PC-3 (cell line): Measurements from ENCODE around the gene SOX10. TPM values are rescaled to one million over a fixed set of nuclear protein-coding genes. Genes with fewer than 3 reads are reported as not detected.

ENCODE experiments used
- ATAC-seq: fragments of 200-7000 bp; cut with Tn5 transposase; 2 replicates; pipeline ENCODE4 v1.9.1; 2020; ENCODE audit warnings: mild to moderate bottlenecking, moderate library complexity
- BruUV-seq: library from RNA; stranded (reverse); fragments of 400-500 nt; replicated peaks from 2 replicates; lab custom pipeline; 2021; lab: Mats Ljungman, UMichigan
- CTCF ChIA-PET: fragments of 300-600 bp; sonication (Branson Sonifier 250); formaldehyde crosslinking; loops from one replicate; lab custom pipeline; 2022; ENCODE audit warnings: antibody characterized with exemption; lab: Charles Lee
- POLR2A ChIA-PET: fragments of 300-600 bp; sonication (Branson Sonifier 250); formaldehyde crosslinking; loops from one replicate; lab custom pipeline; 2022; ENCODE audit warnings: antibody characterized with exemption; ENCODE audit not compliant: unreplicated experiment; lab: Charles Lee
- DNase-seq: peaks from one replicate; pipeline ENCODE4 v3.0.0-alpha.2; 2015
- H2AFZ ChIP-seq: fragments of 300-600 bp; sonication (generic); 2 replicates; pipeline ENCODE4 v1.6.0; 2016; ENCODE audit warnings: antibody characterized with exemption, low read length
- H3F3A ChIP-seq: fragments of 300-600 bp; sonication (generic); one replicate; pipeline ENCODE4 v1.6.0; 2017; ENCODE audit warnings: antibody characterized with exemption, low read length, control low read depth, mild to moderate bottlenecking; ENCODE audit not compliant: unreplicated experiment
- H3K27ac ChIP-seq: fragments of 300-600 bp; sonication (generic); 2 replicates; pipeline ENCODE4 v1.5.1; 2016; ENCODE audit warnings: mild to moderate bottlenecking, low read length
- H3K27me3 ChIP-seq: fragments of 300-600 bp; sonication (generic); 2 replicates; pipeline ENCODE4 v1.6.1; 2016; ENCODE audit warnings: low read length, mixed read lengths
- H3K36me3 ChIP-seq: fragments of 300-600 bp; sonication (generic); 2 replicates; pipeline ENCODE4 v1.6.1; 2016; ENCODE audit warnings: low read depth, mixed run types, low read length, mixed read lengths
- H3K4me1 ChIP-seq: fragments of 300-600 bp; sonication (generic); 2 replicates; pipeline ENCODE4 v1.5.1; 2016; ENCODE audit warnings: low read length; ENCODE audit not compliant: insufficient read depth
- H3K4me2 ChIP-seq: fragments of 300-600 bp; sonication (generic); 2 replicates; pipeline ENCODE4 v1.6.0; 2016; ENCODE audit warnings: low read length
- H3K4me3 ChIP-seq: fragments of 300-600 bp; sonication (generic); 2 replicates; pipeline ENCODE4 v1.5.1; 2016; ENCODE audit warnings: mild to moderate bottlenecking, low read length, mixed read lengths
- H3K79me2 ChIP-seq: fragments of 300-600 bp; sonication (generic); 2 replicates; pipeline ENCODE4 v1.6.1; 2017; ENCODE audit warnings: low read length, mixed read lengths
- H3K9ac ChIP-seq: fragments of 300-600 bp; sonication (generic); 2 replicates; pipeline ENCODE4 v1.6.0; 2016; ENCODE audit warnings: mild to moderate bottlenecking, low read length
- H3K9me2 ChIP-seq: fragments of 300-600 bp; sonication (generic); replicated peaks from 2 replicates; pipeline ENCODE4 v1.6.1; 2016; ENCODE audit warnings: mixed run types, low read length, mixed read lengths
- H3K9me3 ChIP-seq: fragments of 300-600 bp; sonication (generic); 2 replicates; pipeline ENCODE4 v1.6.1; 2016; ENCODE audit warnings: low read length, mixed read lengths
- H4K20me1 ChIP-seq: fragments of 300-600 bp; sonication (generic); 2 replicates; pipeline ENCODE4 v1.6.1; 2016; ENCODE audit warnings: low read length, mixed read lengths
- EZH2 ChIP-seq: fragments of 300-600 bp; sonication (generic); IDR thresholded peaks from one replicate; pipeline ENCODE4 v1.6.1; 2017; ENCODE audit warnings: antibody characterized with exemption, mild to moderate bottlenecking, low read length; ENCODE audit not compliant: unreplicated experiment
- EZH2phosphoT487 ChIP-seq: fragments of 300-600 bp; sonication (generic); IDR thresholded peaks from 2 replicates; pipeline ENCODE4 v1.6.1; 2018; ENCODE audit warnings: mild to moderate bottlenecking, antibody characterized with exemption, low read length, borderline replicate concordance
- intact Hi-C: fragments of 100-400 bp; cut with micrococcal nuclease; formaldehyde crosslinking; loops from 2 replicates; pipeline ENCODE4 v1.9.0; 2023
- total RNA-seq: library from RNA; depleted of rRNA; stranded (reverse); fragments of >200 nt; gene quantifications from 2 replicates; pipeline ENCODE4 v1.2.3, GENCODE V29; 2014
- TF ChIP-seq, protein P1 (sequence below): fragments of 300-600 bp; sonication (generic); conservative IDR thresholded peaks from 2 replicates; pipeline ENCODE4 v1.5.1; 2017; ENCODE audit warnings: antibody characterized with exemption, low read depth, mild to moderate bottlenecking, low read length

SOX10 gene
- total RNA-seq, 1 experiment from 2014 or later, result 1.1 TPM

- POLR2A ChIA-PET, result no interaction called here
- H3K4me3 ChIP-seq, result no peak overlapping the region
- no peaks in the 10 kb centered on the region for H3K9me2 ChIP-seq
- no TSS peak for BruUV-seq
- no peaks in the 10 kb centered on the region for H3F3A ChIP-seq
- DNase-seq (no peak), ATAC-seq (no peak)
- H3K36me3 ChIP-seq, result no peaks in the 10 kb centered on the region; the same call in 1 of the 2 replicates
- no peak overlapping the region for H2AFZ ChIP-seq
- H3K9me3 ChIP-seq, result no peaks in the 10 kb centered on the region
- CTCF ChIA-PET, result no interaction called here
- intact Hi-C loops, result no loop called here
- H3K9ac ChIP-seq, result no peak overlapping the region
- H3K79me2 ChIP-seq, result no peaks in the 10 kb centered on the region
- H3K27me3 ChIP-seq, result no peaks in the 10 kb centered on the region
- no peaks in the 10 kb centered on the region for H3K4me1 ChIP-seq
- TF ChIP-seq, protein P1, sequence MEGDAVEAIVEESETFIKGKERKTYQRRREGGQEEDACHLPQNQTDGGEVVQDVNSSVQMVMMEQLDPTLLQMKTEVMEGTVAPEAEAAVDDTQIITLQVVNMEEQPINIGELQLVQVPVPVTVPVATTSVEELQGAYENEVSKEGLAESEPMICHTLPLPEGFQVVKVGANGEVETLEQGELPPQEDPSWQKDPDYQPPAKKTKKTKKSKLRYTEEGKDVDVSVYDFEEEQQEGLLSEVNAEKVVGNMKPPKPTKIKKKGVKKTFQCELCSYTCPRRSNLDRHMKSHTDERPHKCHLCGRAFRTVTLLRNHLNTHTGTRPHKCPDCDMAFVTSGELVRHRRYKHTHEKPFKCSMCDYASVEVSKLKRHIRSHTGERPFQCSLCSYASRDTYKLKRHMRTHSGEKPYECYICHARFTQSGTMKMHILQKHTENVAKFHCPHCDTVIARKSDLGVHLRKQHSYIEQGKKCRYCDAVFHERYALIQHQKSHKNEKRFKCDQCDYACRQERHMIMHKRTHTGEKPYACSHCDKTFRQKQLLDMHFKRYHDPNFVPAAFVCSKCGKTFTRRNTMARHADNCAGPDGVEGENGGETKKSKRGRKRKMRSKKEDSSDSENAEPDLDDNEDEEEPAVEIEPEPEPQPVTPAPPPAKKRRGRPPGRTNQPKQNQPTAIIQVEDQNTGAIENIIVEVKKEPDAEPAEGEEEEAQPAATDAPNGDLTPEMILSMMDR, result no peak
- TF ChIP-seq EZH2 (no peak), EZH2phosphoT487 (no peak)
- H4K20me1 ChIP-seq, result no peaks in the 10 kb centered on the region
- no peak overlapping the region for H3K27ac ChIP-seq
- no peak overlapping the region for H3K4me2 ChIP-seq
Observed at GRCh38 chr22:37927637-37927936, 56.8 kb downstream of the SOX10 start.

DNA sequence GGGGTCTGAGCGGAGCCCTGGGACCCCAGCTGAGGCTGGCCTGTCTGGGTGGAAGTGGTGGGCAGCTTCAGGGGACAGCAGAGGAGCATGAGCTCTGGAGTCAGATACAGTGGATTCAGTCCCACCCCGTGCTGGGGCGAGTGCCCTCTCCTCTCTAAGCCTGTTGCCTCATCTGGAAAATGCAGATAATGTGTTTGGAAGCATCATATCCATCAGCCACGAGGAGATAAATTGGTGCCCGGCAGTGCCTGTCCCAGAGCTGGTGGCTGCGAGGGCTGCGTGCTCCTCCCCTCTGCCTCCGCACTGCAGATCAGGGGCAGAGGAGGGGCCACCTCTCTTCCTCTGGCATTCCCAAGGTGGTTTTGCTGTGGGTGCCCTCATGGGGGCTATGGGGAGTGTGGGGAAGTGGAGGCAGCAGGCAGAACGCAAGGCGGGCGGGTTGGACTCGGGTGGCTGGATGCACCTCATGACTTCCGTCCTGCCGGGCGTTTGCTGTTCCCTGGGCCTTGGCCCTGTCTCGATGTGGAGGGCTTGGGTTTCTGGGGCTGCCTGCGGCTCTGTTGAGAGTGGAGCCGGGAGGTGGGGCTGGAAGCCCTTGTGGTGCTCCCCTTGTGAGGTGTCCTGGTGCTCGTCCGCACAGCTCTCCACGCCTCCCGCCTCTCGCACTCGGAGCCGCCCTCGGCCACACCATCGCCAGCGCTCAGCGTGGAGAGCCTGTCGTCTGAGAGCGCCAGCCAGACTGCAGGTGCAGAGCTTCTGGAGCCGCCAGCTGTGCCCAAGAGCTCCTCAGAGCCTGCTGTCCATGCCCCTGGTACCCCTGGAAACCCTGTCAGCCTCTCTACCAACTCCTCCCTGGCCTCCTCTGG is 57.4 kb downstream of the SOX10 start:
- no peaks in the 10 kb centered on the region; the same call in 1 of the 2 replicates for H3K36me3 ChIP-seq
- H3K9ac ChIP-seq, result no peak overlapping the region
- DNase-seq (no peak), ATAC-seq (no peak)
- no peak overlapping the region for H3K4me2 ChIP-seq
- no peaks in the 10 kb centered on the region for H3K79me2 ChIP-seq
- TF ChIP-seq EZH2phosphoT487 (no peak), EZH2 (no peak)
- TF ChIP-seq, protein P1, result no peak
- POLR2A ChIA-PET, result no interaction called here
- CTCF ChIA-PET, result no interaction called here
- H3K27ac ChIP-seq, result no peak overlapping the region
- intact Hi-C loops, result no loop called here
- no peaks in the 10 kb centered on the region for H4K20me1 ChIP-seq
- no peak overlapping the region for H3K4me3 ChIP-seq
- H3K9me3 ChIP-seq, result no peaks in the 10 kb centered on the region
- no TSS peak for BruUV-seq
- no peaks in the 10 kb centered on the region for H3K4me1 ChIP-seq
- H3K27me3 ChIP-seq, result no peaks in the 10 kb centered on the region
- no peaks in the 10 kb centered on the region for H3K9me2 ChIP-seq
- H3F3A ChIP-seq, result no peaks in the 10 kb centered on the region
- H2AFZ ChIP-seq, result no peak overlapping the region

- Histone ChIP-seq H3K27ac (no peak overlapping the region), H3K4me1 (no peaks in the 10 kb centered on the region), H2AFZ (no peak overlapping the region), H3K4me3 (no peak overlapping the region), H3K79me2 (no peaks in the 10 kb centered on the region), H3K36me3 (no peaks in the 10 kb centered on the region; the same call in 1 of the 2 replicates), H3K4me2 (no peak overlapping the region), H3K9me3 (no peaks in the 10 kb centered on the region), H3K9ac (no peak overlapping the region), H3K9me2 (no peaks in the 10 kb centered on the region), H4K20me1 (no peaks in the 10 kb centered on the region), H3K27me3 (no peaks in the 10 kb centered on the region), H3F3A (no peaks in the 10 kb centered on the region)
- intact Hi-C loops, result no loop called here
- ChIA-PET POLR2A (no interaction called here), CTCF (no interaction called here)
- DNase-seq (no peak), ATAC-seq (no peak)
- BruUV-seq, result no TSS peak
- TF ChIP-seq, protein P1, result no peak
Observed at GRCh38 chr22:37926358-37926757, 58.0 kb downstream of the SOX10 start.
